ENCODE measurements around the gene SLC6A7.

GRCh38 chr5:150229571-150229970 is 39.7 kb downstream of the SLC6A7 start:
- TF ChIP-seq POLR2AphosphoS5 (IDR thresholded peaks at IDR 0.05; ENCODE audit: low read depth, low read length) = no peak
- no peak for TF ChIP-seq POLR2A (IDR thresholded peaks at IDR 0.05; ENCODE audit: low read depth, low read length)
- TF ChIP-seq POU2F2 (IDR thresholded peaks at IDR 0.05; ENCODE audit: low read depth, low read length) = no peak
